T-helper 17 cell (primary cell): ENCODE measurements around the gene ARMH3. TPM values are rescaled to one million over a fixed set of nuclear protein-coding genes. Genes with fewer than 3 reads are reported as not detected.

Source experiments
- ATAC-seq: fragments of 150-1000 bp; cut with Tn5 transposase; 2 replicates; pipeline ENCODE4 v1.10.0; 2021; ENCODE audit warnings: mild to moderate bottlenecking, moderate library complexity
- DNase-seq, 3 donors: peaks; one replicate each; pipeline versions ENCODE4 v3.0.0 to v3.0.0-alpha.2; 2020 to 2021
- H3K9me3 ChIP-seq: one replicate; pipeline ENCODE4 v1.7.0; 2013; ENCODE audit warnings: low read length, mild to moderate bottlenecking; ENCODE audit not compliant: control insufficient read depth, poor library complexity, severe bottlenecking
- H3K27ac Mint-ChIP-seq: one replicate; pipeline ENCODE4 v1.8.0; 2022; ENCODE audit warnings: mild to moderate bottlenecking, moderate library complexity, mixed read lengths
- H3K27me3 Mint-ChIP-seq: one replicate; pipeline ENCODE4 v1.8.0; 2022; ENCODE audit warnings: mixed read lengths
- H3K36me3 Mint-ChIP-seq: one replicate; pipeline ENCODE4 v1.8.0; 2022; ENCODE audit warnings: low read depth, mixed read lengths
- H3K4me1 Mint-ChIP-seq: one replicate; pipeline ENCODE4 v1.8.0; 2022; ENCODE audit warnings: mild to moderate bottlenecking, mixed read lengths
- H3K4me3 Mint-ChIP-seq: one replicate; pipeline ENCODE4 v1.8.0; 2022; ENCODE audit warnings: mild to moderate bottlenecking, moderate library complexity, mixed read lengths
- total RNA-seq, 4 donors: library from RNA in 2 of 4; stranded (reverse) in 2 of 4; gene quantifications; one replicate each; pipeline ENCODE4 v1.2.3 and lab custom pipeline; 2022 to 2026

Gene ARMH3
- total RNA-seq, 2 donors from 2014 or later = 25.6 to 27.2 TPM

DNA sequence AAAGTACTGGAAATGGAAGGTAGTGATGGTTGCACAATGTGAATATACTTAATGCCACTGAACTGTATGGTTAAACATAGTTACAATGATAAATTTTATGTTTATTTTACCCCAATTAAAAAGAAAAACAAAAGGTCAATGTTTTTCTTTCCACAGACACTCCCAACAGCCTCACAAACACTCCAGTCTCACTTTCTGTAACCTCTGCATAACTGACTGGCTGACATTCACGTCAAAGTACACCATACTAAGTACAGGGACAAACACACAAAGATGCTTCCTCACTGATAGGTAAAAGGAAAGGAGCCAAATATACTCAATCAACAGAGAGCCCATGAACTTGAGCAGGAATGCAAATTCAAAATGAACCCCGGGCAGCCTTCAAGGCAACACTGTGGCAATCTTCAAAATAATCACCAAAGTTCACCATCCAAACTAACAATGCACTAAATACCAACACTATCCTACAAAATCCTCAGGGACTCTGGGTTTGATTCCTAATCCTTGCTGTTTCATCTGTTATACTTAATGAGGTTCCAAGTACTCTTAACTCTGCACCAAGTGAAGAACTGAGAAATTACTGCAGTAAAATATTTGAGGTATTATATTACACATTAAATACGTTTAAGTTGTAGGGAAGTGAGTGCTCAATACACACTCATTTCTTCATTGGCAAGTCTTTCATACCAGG is 90.8 kb downstream of the ARMH3 start:
- Mint-ChIP-seq H3K4me1 (peaks cover 15% of the 10 kb centered on the region), H3K27me3 (no peaks in the 10 kb centered on the region), H3K4me3 (no peak overlapping the region), H3K27ac (no peak overlapping the region), H3K36me3 (peaks cover 7% of the 10 kb centered on the region)
- ATAC-seq (no peak), DNase-seq (no peak)
- no peaks in the 10 kb centered on the region for H3K9me3 ChIP-seq

DNA sequence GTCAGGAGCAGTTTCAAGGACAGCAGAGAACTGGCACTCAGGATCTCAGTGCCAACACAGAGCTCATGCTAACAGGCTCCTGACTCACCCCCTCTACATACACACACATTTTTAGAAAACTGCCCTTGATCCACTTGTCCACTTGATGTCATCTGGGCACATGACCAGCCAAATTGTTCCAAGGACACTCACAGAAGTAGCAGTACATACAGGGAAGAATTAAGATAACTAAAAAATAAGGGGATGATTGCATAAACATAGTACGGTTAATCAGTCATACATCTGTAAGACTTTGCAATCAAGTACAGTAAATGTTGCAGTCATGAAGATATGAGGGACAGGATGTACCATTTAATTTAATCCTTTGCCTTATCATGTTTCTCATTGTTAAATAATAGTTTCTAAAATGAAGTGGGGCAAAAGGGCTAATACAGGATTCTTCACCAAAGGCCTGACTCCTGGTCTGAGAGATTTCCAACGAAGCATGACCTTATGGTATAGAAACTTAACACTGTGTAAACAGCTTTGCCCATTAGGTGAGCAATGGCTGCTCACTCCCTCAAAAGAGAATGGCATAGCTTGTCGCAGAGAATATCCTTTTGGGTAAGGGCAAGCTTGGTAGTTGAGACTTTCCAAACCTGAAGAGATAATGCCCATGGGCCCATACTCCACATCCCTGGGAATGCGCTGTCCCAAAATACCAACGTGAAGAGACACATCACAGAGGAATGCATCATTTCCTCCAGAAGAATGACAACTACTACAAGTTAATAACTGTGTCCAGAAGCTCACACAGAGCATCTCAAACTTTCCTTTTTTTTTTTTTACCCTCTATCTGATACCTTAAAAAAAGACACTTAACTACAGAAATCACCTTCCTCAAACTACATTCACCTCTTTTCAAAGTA is 94.1 kb downstream of the ARMH3 start:
- peaks cover 8% of the 10 kb centered on the region for H3K4me1 Mint-ChIP-seq
- no peaks in the 10 kb centered on the region for H3K27me3 Mint-ChIP-seq
- no peak for ATAC-seq
- H3K36me3 Mint-ChIP-seq = peaks cover 5% of the 10 kb centered on the region
- peak overlapping the region; percentile 89 for H3K27ac Mint-ChIP-seq
- no peak overlapping the region for H3K4me3 Mint-ChIP-seq
- no peaks in the 10 kb centered on the region for H3K9me3 ChIP-seq
- no peak for DNase-seq

DNA sequence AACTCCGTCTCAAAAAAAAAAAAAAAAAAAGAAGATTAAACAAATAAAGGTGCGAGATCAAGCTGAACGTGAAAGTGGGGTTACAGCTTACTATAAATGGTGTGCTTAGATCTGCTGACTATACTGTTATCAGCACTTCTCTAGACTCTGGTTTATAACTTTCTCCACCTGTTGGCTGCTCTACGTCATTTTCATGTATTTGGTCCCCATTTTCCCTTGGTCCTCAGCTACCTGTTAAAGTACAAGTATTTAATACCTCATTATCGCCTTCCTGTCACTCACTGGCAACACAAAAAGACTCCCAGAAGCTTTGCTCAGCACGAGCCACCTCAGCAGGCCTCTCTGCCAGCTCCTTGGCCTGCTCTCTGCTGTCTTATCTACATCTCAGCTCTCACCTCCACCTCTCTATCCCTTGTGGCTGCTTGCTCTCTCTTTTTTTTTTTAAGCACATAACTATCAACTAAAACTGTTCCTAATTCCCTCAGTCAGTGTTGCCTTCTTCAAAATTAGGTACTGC is 95.0 kb downstream of the ARMH3 start:
- peaks cover 11% of the 10 kb centered on the region for H3K4me1 Mint-ChIP-seq
- ATAC-seq (no peak), DNase-seq (no peak)
- no peak overlapping the region for H3K4me3 Mint-ChIP-seq
- H3K36me3 Mint-ChIP-seq = peaks cover 10% of the 10 kb centered on the region
- peak overlapping the region; percentile 89 for H3K27ac Mint-ChIP-seq
- no peaks in the 10 kb centered on the region for H3K27me3 Mint-ChIP-seq
- no peaks in the 10 kb centered on the region for H3K9me3 ChIP-seq

DNA sequence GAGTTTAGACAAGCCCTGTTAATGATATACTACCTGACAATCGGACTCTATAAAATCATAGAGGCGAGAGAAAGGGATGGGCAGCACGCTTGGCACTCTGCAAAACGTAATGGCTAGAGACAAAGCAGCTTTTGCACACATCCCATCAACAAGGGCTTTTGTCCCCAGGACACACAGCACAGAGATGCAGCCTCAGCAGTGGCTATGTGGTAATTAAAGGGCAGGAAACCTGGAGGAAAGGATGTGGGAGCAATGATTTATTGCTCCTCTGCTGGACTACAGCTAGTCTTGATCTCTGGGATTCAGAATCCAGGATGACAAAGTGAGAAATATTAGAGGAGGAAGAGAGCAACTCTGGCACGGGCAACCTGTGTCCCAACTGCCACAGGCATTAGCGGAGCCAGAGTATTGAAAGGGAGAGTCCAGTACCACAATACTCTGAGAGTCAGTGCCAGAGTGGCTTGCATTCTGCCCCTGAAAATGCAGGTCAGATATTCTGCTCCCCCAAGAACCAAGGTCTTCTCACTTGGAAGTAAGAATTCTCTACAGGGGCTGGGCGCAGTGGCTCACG is 96.5 kb downstream of the ARMH3 start:
- no peaks in the 10 kb centered on the region for H3K27me3 Mint-ChIP-seq
- DNase-seq (no peak), ATAC-seq (no peak)
- peak overlapping the region; percentile 89 for H3K27ac Mint-ChIP-seq
- peaks cover 11% of the 10 kb centered on the region for H3K4me1 Mint-ChIP-seq
- peaks cover 3% of the 10 kb centered on the region for H3K9me3 ChIP-seq
- H3K36me3 Mint-ChIP-seq = peaks cover 18% of the 10 kb centered on the region
- H3K4me3 Mint-ChIP-seq = no peak overlapping the region

DNA sequence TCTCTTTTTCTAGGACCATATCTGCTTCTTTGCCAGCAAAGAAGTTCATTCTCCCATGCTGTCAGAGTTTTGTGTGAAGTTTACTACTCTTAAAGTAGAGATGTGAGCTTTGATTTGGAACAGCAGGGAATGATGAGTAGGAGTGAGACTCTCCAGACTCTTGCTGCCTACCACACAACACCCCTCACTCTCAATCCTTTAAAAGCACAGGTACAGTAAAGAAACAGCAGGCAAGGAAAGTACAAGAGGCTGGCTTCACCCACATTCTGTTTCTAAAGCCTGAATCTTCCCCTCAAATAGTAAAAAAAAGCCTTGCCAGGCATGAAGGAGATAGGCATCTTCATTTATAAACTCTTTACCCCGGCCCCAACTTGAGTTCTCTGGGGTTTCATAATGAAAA is 97.3 kb downstream of the ARMH3 start:
- no peak for DNase-seq

DNA sequence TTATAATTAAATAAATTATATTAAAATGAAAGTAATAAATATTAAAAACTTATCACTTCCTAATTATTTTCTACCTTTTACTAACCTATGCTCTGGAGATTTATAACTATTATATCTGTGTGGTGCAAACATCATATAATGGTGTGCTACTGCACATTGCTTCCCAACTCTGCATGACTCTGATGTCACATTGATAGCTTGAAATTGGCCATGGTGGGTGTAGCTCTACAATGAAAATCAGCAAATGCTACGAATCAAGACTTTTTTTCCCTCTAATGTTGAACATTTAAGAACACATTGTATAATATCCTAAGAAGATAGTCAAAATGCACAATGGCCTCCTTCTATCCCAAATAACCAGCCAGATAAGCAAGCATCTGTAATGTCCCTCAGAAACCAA is 99.1 kb downstream of the ARMH3 start:
- Mint-ChIP-seq H3K36me3 (peaks cover 20% of the 10 kb centered on the region), H3K27me3 (no peaks in the 10 kb centered on the region), H3K4me1 (peaks cover 13% of the 10 kb centered on the region), H3K27ac (no peak overlapping the region), H3K4me3 (no peak overlapping the region)
- DNase-seq (no peak), ATAC-seq (no peak)
- H3K9me3 ChIP-seq = peaks cover 3% of the 10 kb centered on the region

More for the DNA sequence above, 97.3 kb downstream of the ARMH3 start:
- peaks cover 18% of the 10 kb centered on the region for H3K36me3 Mint-ChIP-seq
- peaks cover 3% of the 10 kb centered on the region for H3K9me3 ChIP-seq
- no peak for ATAC-seq
- H3K27ac Mint-ChIP-seq = no peak overlapping the region
- H3K4me1 Mint-ChIP-seq = peaks cover 11% of the 10 kb centered on the region
- no peaks in the 10 kb centered on the region for H3K27me3 Mint-ChIP-seq
- no peak overlapping the region for H3K4me3 Mint-ChIP-seq

DNA sequence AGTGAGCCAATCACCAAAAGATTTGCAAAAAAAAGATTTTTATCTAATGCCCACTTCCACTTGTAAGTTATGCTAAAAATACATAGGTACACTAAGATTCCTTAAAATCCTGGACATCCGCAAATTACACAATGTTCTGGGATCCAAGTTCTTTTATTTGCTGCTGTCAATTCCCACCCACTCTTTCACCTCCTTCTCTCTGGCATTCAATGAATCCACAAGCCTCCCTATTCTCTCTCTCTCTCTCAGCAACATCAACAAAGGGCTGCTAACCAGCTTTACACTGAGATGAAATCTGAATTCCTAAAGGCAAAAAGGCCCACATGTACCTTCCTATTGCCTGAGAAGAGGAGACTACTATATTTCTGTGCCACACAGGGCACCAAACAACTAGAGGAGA is 99.9 kb downstream of the ARMH3 start:
- ATAC-seq (no peak), DNase-seq (no peak)
- peaks cover 18% of the 10 kb centered on the region for H3K36me3 Mint-ChIP-seq
- no peak overlapping the region for H3K4me3 Mint-ChIP-seq
- H3K4me1 Mint-ChIP-seq = peaks cover 10% of the 10 kb centered on the region
- H3K9me3 ChIP-seq = peaks cover 3% of the 10 kb centered on the region
- no peaks in the 10 kb centered on the region for H3K27me3 Mint-ChIP-seq
- no peak overlapping the region for H3K27ac Mint-ChIP-seq

DNA sequence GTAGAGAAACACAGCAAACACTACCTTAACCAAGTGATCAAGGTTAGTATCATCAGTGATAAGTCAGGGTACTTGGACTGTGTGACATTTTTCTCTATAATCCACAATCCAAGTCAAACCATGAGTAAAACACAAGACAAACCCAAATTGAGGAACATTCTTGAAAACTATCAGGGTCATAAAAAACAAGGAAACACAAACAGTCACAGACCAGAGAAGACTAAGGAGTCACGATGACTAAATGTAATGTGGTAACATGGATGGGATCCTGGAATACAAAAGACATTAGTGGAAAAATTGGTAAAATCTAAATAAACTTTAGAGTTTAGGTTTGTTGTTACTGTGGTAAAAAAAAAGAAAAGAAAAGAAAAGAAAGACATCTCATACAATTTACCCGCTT is 103.8 kb downstream of the ARMH3 start:
- Mint-ChIP-seq H3K27me3 (no peaks in the 10 kb centered on the region), H3K27ac (no peak overlapping the region), H3K4me3 (no peak overlapping the region), H3K36me3 (peaks cover 16% of the 10 kb centered on the region), H3K4me1 (peaks cover 5% of the 10 kb centered on the region)
- peaks cover 3% of the 10 kb centered on the region for H3K9me3 ChIP-seq
- DNase-seq (no peak), ATAC-seq (no peak)

DNA sequence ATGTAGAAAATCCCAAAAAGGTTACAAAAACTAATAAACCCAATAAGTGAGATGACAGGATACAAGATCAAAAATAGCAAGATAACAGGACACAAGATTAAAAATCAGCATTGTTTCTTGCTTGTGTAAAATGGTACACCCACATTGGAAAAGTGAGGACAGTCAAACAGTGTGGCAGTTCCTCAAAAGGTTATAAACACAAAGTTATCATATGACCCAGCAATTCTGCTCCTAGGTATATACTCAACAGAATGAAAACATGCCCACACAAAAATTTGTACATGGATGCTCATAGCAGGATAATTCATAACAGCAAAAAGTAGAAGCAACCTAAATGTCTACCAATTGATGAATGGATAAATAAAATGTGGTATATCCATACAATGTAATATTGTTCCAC is 105.8 kb downstream of the ARMH3 start:
- Mint-ChIP-seq H3K4me1 (peaks cover 2% of the 10 kb centered on the region), H3K4me3 (no peak overlapping the region), H3K27ac (no peak overlapping the region), H3K27me3 (no peaks in the 10 kb centered on the region), H3K36me3 (peaks cover 10% of the 10 kb centered on the region)
- ATAC-seq (no peak), DNase-seq (no peak)
- H3K9me3 ChIP-seq = peaks cover 3% of the 10 kb centered on the region

DNA sequence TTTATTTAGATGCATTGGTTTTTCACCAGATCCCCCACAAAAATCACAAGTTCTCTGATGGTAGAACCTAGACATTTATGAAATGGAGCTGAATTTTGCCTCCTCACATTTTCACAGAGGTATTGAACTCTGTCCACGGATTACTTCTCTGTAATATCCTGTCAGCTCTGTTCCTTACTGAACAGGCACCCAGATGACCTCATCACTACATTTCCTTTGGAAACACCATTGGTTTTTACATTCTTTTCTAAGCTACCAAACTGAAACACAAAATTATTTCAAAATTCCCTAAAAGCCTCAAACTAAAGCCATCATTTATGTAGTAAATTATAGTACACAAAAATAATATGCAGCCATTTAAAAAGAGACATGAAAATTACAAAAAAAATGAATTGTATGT is 114.1 kb downstream of the ARMH3 start:
- ATAC-seq = no peak
- H3K27ac Mint-ChIP-seq = no peak overlapping the region
- H3K9me3 ChIP-seq = no peaks in the 10 kb centered on the region
- H3K4me3 Mint-ChIP-seq = no peak overlapping the region
- peaks cover 16% of the 10 kb centered on the region for H3K36me3 Mint-ChIP-seq
- DNase-seq = no peak
- peaks cover 17% of the 10 kb centered on the region for H3K4me1 Mint-ChIP-seq
- no peaks in the 10 kb centered on the region for H3K27me3 Mint-ChIP-seq

DNA sequence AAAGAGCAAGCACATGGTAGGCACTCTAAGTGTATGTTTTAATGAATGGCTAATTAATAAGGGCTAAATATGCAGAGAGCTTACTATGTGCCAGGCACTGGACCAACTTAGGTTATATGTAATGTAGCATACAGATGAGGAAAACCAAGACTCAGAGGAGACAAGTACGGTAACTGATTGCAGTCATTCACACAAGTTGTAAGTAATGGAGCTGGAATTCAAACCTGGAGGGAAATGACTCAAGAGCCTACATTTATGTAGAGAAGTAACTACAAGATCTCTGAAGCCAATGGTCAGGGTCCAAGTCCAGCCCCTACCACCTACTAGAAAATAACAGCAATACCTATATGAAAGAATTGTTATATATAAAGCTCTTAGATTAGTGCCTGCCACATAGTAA is 115.1 kb downstream of the ARMH3 start:
- H3K4me1 Mint-ChIP-seq = peaks cover 17% of the 10 kb centered on the region
- no peaks in the 10 kb centered on the region for H3K27me3 Mint-ChIP-seq
- no peak overlapping the region for H3K4me3 Mint-ChIP-seq
- ATAC-seq (no peak), DNase-seq (no peak)
- H3K36me3 Mint-ChIP-seq = peaks cover 16% of the 10 kb centered on the region
- H3K9me3 ChIP-seq = no peaks in the 10 kb centered on the region
- no peak overlapping the region for H3K27ac Mint-ChIP-seq

DNA sequence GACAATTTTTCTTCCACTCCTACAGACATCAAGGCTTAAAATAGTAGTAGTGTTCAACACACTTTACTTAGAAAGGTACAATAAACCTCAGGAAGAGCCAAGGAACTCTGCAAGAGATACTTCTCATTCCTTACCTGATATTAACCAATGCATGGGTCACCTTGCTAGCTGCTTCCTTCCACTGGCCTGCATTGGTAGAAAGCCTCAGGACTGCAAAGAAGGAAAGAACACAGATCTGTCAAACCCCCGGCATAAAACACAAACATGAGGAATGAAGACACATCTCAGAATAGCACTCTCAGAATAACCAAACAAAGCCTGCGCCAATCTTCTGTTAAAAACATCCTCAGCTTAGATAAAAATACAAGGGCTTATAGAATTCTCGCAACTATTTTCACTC is 116.2 kb downstream of the ARMH3 start:
- no peaks in the 10 kb centered on the region for H3K27me3 Mint-ChIP-seq
- DNase-seq (no peak), ATAC-seq (no peak)
- H3K9me3 ChIP-seq = no peaks in the 10 kb centered on the region
- peaks cover 17% of the 10 kb centered on the region for H3K4me1 Mint-ChIP-seq
- no peak overlapping the region for H3K27ac Mint-ChIP-seq
- no peak overlapping the region for H3K4me3 Mint-ChIP-seq
- H3K36me3 Mint-ChIP-seq = peaks cover 16% of the 10 kb centered on the region

DNA sequence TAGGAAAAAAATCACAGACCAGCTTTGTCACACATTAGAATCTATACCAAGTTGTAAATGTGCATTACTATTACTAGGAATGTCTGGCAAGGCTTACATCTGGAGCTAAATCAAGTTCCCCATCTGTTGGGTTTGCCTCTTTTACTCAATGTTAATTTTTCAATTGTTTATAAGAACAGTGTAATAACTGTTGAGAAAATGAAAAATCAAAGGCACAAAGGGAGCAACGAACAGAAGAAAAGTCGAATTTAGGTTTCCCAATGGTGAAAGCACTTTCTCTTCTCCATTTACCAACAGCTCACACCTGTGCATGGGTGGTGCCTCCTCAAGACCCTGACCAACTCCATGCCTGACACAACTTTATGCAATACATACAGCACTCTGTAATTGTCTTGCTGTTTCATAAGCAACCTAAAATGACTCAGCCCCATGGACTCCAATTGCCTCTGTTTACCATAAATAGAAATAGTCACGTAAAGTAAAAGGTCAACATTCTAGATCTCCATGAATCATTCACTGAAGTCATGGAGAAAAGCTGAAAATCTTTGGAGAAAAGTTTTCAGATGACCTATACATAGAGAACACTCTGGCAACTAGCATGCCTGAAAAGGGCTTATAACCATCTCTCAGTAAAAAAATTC is 116.8 kb downstream of the ARMH3 start:
- ATAC-seq = no peak

More for the DNA sequence above, 116.8 kb downstream of the ARMH3 start:
- no peaks in the 10 kb centered on the region for H3K9me3 ChIP-seq
- Mint-ChIP-seq H3K36me3 (peaks cover 16% of the 10 kb centered on the region), H3K27ac (no peak overlapping the region), H3K4me3 (no peak overlapping the region), H3K27me3 (no peaks in the 10 kb centered on the region), H3K4me1 (peaks cover 17% of the 10 kb centered on the region)
- no peak for DNase-seq
